HFFc6 (cell line): Measurements from ENCODE around the gene OR4L1. TPM values are rescaled to one million over a fixed set of nuclear protein-coding genes. Genes with fewer than 3 reads are reported as not detected.

Experiments
- DNase-seq: peaks from one replicate; pipeline ENCODE4 v3.0.0-alpha.2; 2018
- H3K27ac Mint-ChIP-seq: 2 replicates; pipeline ENCODE4 v1.8.0; 2020; ENCODE audit warnings: mild to moderate bottlenecking, mixed read lengths
- H3K27me3 Mint-ChIP-seq: 2 replicates; pipeline ENCODE4 v1.8.0; 2021; ENCODE audit warnings: mild to moderate bottlenecking, moderate library complexity, mixed read lengths; ENCODE audit not compliant: insufficient read depth
- H3K36me3 Mint-ChIP-seq: 2 replicates; pipeline ENCODE4 v1.8.0; 2021; ENCODE audit warnings: low read depth, mixed read lengths
- H3K4me1 Mint-ChIP-seq: 2 replicates; pipeline ENCODE4 v1.8.0; 2020; ENCODE audit warnings: low read depth, mixed read lengths
- H3K4me3 Mint-ChIP-seq: 2 replicates; pipeline ENCODE4 v1.8.0; 2020; ENCODE audit warnings: mild to moderate bottlenecking, moderate library complexity, mixed read lengths
- H3K9me3 Mint-ChIP-seq: 2 replicates; pipeline ENCODE4 v1.8.0; 2020; ENCODE audit warnings: mild to moderate bottlenecking, mixed read lengths
- long read RNA-seq: library from polyadenylated mRNA; unstranded; transcript quantifications from one replicate; pipeline ENCODE4 v2.0.0, GENCODE V29; 2019
- total RNA-seq, 6 experiments: library from RNA; stranded (reverse); fragmentation: NEBNext Ultra II Directional; extraction: Animal tissue kit (Norgen Biotek cat#: 25700); gene quantifications; 2 replicates in 1 of 6; 3 replicates in 5 of 6; pipeline ENCODE4 v1.2.3, GENCODE V29; 2021
- TF ChIP-seq, protein P1 (sequence below): fragments of 200-600 bp; sonication (generic); IDR thresholded peaks from 2 replicates; pipeline ENCODE4 v1.5.0; 2021; ENCODE audit warnings: antibody characterized with exemption, mild to moderate bottlenecking

OR4L1 gene
- total RNA-seq, result not detected
- long read RNA-seq, result 0 reads

- Mint-ChIP-seq H3K4me3 (no peak within 1 kb of the TSS), H3K27ac (no peak within 1 kb of the TSS), H3K36me3 (no peaks in the 10 kb centered on the region), H3K4me1 (no peaks in the 10 kb centered on the region), H3K27me3 (no peaks in the 10 kb centered on the region), H3K9me3 (peaks cover 53% of the 10 kb centered on the region)
- DNase-seq, result no peak
- TF ChIP-seq, protein P1, sequence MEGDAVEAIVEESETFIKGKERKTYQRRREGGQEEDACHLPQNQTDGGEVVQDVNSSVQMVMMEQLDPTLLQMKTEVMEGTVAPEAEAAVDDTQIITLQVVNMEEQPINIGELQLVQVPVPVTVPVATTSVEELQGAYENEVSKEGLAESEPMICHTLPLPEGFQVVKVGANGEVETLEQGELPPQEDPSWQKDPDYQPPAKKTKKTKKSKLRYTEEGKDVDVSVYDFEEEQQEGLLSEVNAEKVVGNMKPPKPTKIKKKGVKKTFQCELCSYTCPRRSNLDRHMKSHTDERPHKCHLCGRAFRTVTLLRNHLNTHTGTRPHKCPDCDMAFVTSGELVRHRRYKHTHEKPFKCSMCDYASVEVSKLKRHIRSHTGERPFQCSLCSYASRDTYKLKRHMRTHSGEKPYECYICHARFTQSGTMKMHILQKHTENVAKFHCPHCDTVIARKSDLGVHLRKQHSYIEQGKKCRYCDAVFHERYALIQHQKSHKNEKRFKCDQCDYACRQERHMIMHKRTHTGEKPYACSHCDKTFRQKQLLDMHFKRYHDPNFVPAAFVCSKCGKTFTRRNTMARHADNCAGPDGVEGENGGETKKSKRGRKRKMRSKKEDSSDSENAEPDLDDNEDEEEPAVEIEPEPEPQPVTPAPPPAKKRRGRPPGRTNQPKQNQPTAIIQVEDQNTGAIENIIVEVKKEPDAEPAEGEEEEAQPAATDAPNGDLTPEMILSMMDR, result no peak
These were observed at the start of gene OR4L1 for GRCh38 chr14:20059745-20060144. TSS of gene OR4L1 (plus strand) at chr14:20060045. CDS start at chr14:20060045, 0 bp downstream.

- Mint-ChIP-seq H3K9me3 (peaks cover 44% of the 10 kb centered on the region), H3K27me3 (no peaks in the 10 kb centered on the region), H3K36me3 (no peaks in the 10 kb centered on the region), H3K4me1 (no peaks in the 10 kb centered on the region), H3K27ac (no peak within 1 kb of the TSS), H3K4me3 (no peak within 1 kb of the TSS)
- DNase-seq, result no peak
- TF ChIP-seq, protein P1, result no peak
These were observed 40.5 kb upstream of the OR4L1 start, which contains the start of gene OR4K14 for GRCh38 chr14:20019257-20019865. TSS of gene OR4K14 (minus strand) at chr14:20019307. CDS start at chr14:20015193, 4,114 bp downstream.

DNA sequence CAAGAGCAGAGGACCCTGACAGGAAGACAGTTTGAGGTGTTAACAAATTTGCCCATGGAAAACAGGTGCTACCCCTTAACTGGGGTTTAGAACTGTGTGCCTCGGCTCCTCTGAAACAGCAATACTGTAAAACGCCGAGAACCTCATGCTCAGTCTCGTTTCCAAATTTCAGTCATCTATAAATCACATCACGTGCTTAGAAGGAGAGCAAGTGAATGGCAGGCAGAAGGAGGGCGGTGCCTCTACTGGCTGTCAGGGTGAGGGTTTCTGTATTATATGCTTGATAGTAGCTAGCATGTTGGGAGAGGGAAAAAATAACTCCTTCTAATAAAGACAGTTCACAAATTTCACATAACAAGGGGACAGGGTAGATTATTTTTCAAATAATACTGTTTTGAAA is 28.8 kb upstream of the OR4L1 start:
- Mint-ChIP-seq H3K27ac (no peak overlapping the region), H3K27me3 (no peaks in the 10 kb centered on the region), H3K4me3 (no peak overlapping the region), H3K36me3 (no peaks in the 10 kb centered on the region; the same call in 1 of the 2 replicates), H3K9me3 (peaks cover 55% of the 10 kb centered on the region), H3K4me1 (no peaks in the 10 kb centered on the region)
- TF ChIP-seq, protein P1, result no peak
- DNase-seq, result no peak

- Mint-ChIP-seq H3K4me1 (no peaks in the 10 kb centered on the region), H3K4me3 (no peak overlapping the region), H3K36me3 (no peaks in the 10 kb centered on the region; the same call in 1 of the 2 replicates), H3K27ac (no peak overlapping the region), H3K27me3 (no peaks in the 10 kb centered on the region), H3K9me3 (peaks cover 36% of the 10 kb centered on the region)
- no peak for DNase-seq
- TF ChIP-seq, protein P1, result no peak
These were observed 24.4 kb upstream of the OR4L1 start for GRCh38 chr14:20035449-20035848.

DNA sequence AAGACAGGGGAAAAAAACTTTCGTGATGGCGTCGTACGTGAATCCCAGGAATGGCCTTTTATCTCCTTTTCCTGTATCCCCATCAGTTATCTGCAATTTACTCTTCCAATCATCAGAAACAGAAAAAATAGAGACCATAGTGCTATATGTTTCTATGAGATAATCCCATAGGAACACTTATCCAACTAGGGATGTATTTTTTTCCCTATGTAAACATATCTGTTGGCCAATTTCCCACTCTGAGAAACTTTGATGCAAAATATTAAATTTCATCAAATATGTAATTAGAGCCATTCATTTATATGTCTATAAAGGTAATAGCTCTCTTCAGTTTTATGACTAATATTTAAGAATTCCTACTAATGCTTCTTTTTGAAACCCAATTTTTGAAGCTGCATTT is 23.9 kb upstream of the OR4L1 start, which contains the start of gene OR4K13:
Gene OR4K13, minus strand, starts transcription at position 101 of the 400 bp plus-strand sequence. CDS start 1,280 bp downstream, outside the sequence.
- H3K9me3 Mint-ChIP-seq, result peaks cover 36% of the 10 kb centered on the region
- DNase-seq, result no peak
- TF ChIP-seq, protein P1, result no peak
- H3K4me3 Mint-ChIP-seq, result no peak within 1 kb of the TSS
- H3K27me3 Mint-ChIP-seq, result no peaks in the 10 kb centered on the region
- no peaks in the 10 kb centered on the region; the same call in 1 of the 2 replicates for H3K36me3 Mint-ChIP-seq
- no peaks in the 10 kb centered on the region for H3K4me1 Mint-ChIP-seq
- H3K27ac Mint-ChIP-seq, result no peak within 1 kb of the TSS
